ENCODE results near the gene PHF20.
A peak's percentile ranks its signal among the peaks of the same experiment; 100 is the strongest.
"Not testable (repeated sequence)": the region's sequence is repeated elsewhere in the genome, so short reads cannot be mapped to it uniquely, and the experiment has no call there.

PHF20 gene

DNA sequence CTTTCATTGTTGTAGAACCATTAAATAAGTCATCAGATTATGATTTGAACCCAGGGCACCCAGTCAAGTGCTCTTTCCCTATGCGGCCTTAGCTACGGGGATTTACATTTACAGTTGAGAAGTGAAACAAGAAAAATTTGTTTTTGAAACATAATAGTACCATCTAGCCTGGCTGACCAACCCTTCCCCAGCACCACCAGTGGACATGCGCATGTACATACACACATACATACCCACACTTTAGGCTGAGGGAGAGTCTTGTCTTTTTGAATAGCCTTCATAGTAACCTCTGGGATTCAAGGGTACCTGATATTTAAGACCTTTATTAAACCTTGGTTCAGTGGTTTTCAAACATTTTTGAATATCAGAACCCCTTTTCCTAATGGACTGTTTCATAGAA lies 148.7 kb downstream of the PHF20 start:
- no peak for DNase-seq (ENCODE audit: low spot score)

DNA sequence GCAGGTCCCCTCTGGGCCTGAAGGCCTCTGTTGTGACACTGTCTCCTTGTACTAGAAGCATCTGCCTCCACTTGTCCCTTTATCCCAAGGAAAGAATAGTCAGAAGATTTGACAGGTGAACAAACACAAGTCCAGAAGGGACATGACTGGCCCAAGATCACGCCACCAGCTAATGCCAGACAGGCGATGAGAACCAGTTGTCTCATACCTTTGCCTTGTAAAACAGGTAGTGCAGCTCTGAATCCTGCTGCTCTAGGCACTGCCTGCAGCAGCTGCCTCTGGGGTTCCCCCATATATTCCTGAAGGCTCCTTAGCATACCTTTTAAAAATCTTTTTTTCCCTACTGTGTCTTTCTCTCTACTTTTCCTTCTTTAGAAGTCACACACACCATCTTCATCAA lies 157.5 kb downstream of the PHF20 start:
- no peak for DNase-seq (ENCODE audit: low spot score)

DNA sequence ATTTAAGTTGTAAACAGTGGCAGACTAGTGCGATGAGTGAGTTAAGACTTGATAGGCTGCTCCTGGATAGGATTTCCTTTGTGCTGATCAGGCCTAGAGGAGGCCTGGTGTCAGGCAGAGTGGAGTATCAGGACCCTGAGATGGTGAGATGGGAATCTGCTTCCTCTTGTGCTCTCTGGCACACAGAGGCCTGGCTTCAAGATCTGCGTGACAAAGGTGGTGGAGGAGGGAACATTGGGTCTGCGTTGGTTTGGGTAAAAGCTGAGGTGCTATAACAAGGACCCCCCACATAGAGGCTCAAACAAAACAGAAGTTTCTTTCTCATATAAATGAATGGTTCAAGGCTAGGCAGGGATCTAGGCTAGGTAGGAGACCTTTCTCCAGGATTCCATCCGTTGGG lies 162.2 kb downstream of the PHF20 start:
- no peak for DNase-seq (ENCODE audit: low spot score)

GRCh38 chr20:35939264-35939663 lies 167.4 kb downstream of the PHF20 start:
- DNase-seq (ENCODE audit: low spot score), result no peak

- DNase-seq (ENCODE audit: low spot score), result no peak
These were observed 169.8 kb downstream of the PHF20 start for GRCh38 chr20:35941620-35942019.

GRCh38 chr20:35942243-35942642 lies 170.4 kb downstream of the PHF20 start:
- DNase-seq (ENCODE audit: low spot score), result no peak

DNA sequence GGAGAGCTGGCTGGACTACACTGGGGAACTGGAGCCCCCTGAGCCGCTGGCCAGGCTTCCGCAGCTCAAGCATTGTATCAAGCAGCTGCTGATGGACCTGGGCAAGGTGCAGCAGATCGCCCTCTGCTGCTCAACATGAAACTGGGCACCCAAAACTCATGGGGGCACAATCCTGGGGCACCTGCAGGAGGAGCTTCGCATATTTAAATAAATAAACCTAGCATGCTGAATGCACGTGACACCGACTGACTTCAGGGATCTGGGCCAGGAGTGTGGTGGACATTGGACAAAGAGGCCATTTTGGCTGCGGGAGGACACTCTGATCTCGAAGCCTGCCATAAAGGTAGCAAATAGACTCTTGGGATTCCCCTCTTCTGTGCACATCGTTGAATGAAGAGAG lies 175.7 kb downstream of the PHF20 start:
- DNase-seq (ENCODE audit: low spot score), result peak; percentile 57

GRCh38 chr20:35947907-35948306 lies 176.1 kb downstream of the PHF20 start:
- DNase-seq (ENCODE audit: low spot score), result no peak

- no peak for DNase-seq (ENCODE audit: low spot score)
These were observed 178.3 kb downstream of the PHF20 start for GRCh38 chr20:35950093-35950492.

DNA sequence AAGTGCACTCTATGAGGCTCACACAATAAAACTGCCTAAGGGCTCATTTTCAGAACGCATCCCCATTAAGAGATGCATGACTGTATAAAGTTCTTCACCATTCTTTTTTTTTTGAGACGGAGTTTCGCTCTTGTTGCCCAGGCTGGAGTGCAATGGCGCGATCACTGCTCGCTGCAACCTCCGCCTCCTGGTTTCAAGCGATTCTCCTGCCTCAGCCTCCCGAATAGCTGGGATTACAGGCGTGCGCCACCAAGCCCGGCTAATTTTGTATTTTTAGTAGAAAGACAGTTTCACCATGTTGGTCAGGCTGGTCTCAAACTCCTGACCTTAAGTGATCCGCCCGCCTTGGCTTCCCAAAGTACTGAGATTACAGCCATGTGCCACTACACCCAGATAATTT lies 180.3 kb downstream of the PHF20 start:
- not testable (repeated sequence) for DNase-seq (ENCODE audit: low spot score)

DNA sequence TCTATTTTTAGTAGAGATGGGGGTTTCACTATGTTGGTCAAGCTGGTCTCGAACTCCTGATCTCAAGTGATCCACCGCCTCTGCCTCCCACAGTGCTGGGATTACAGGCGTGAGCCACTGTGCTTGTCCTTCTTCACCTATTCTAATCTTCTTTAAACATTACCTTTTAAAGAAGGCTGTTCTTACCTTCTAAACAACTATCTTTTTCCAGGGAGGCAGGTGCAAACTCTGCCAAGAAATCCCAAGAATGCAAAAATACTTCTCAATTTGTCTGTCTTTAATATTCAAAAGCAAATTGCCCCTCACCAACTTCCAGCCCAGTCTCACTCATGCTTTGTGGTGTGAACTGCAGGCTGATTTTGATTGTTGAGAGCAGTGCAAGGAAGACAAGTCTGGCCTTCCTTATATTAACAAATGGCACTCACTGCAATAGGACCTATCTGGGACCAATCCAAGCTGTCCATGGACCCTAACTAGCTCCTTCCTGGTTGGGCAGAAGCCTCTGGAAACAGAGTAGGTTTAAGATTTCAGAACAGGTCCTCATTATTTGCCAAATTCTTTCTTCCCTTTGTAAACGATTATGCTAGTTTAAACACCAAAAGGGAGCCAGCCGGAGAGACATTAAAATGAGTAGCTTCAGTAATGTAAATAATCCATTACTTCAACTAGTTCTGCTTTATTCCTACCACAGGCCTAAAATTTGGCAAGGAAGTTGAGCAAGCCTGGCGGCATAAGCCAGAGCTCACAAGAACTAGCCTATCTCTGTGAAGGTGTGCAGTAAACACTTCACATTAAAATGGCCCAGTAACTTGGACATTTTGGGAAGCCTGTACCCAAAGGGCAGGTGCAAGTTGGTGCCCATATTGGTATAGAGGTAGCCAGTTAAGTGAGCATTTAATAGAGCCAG lies 180.9 kb downstream of the PHF20 start:
- DNase-seq (ENCODE audit: low spot score), result no peak

DNA sequence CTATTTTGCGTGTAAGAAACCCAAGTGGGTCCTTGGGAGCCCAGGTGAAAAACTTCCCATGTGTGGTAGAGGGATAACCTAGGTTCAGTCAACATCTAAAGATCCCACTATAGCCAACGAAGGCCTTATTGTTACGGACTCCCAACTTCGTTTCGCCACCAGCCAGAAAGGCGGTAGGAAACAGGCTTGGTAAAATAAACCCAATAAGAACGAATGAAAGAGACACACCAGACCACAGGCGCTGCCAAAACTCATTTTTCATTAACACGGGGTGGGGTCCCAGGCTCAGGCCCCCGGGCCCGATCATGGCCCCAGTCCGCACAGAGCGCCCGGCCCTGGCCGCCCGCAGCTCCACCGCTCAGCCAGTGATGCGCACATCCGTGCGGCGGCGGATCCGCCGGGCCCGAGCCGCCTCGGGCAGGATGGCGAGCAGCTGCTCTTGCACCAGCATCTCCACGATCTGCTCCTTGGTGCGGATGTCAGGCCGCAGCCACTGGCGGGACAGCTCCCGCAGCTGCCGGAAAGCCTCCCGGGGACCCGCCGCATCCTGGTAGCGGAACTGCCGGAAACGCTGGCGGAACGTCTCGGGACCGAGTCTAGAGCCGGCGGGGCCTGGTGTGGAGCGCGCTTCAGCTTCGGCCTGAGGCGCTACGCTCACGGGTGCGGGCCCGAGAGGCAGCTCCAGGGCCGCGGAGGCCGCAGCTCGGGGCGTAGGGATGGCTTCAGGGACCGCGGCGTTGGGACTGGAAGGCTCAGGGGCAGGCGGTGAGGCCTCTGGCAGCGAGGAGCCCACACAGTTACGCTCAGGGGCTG lies 181.8 kb downstream of the PHF20 start:
- DNase-seq (ENCODE audit: low spot score), result peak; percentile 66

DNA sequence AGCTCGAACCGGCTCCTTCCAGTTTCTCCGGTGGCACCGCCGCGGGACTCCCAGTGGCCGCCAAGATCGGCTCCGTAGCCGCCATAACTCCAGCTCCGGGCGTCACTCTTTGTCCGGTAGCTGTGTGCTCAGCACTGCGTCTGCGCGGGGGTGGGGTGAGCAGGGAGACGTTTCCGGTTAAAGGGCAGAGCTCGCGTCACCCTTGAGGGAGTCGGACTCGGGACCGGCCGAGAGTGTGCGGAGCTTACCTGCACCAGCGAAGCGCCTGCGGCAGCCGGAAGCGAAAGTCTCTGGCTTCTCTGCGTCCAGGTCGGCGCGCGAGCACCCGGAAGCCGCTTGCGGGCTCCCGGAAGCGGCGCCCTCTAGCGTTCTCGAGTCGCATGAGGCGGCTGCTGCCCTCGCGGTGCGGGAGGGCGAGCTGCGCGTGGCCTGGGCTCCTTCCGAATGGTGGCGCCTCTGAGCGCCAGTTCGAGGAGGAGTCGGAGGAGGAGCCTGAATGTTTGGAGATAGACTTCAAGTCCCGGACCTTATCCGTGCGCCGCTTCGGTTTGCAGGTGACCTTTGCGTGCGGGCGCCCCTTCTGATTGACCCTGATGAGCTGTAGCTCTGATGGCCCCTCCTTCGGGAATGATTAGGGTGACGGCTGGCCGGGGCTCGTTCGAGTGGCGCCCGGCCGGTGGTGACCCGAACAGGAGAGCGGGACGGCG lies 182.5 kb downstream of the PHF20 start, which contains the start of gene SCAND1:
SCAND1 (minus strand) TSS at position 303 of the 707 bp plus-strand sequence; CDS start at position 85, 218 bp downstream.
- DNase-seq (ENCODE audit: low spot score), result peak; percentile 95

DNA sequence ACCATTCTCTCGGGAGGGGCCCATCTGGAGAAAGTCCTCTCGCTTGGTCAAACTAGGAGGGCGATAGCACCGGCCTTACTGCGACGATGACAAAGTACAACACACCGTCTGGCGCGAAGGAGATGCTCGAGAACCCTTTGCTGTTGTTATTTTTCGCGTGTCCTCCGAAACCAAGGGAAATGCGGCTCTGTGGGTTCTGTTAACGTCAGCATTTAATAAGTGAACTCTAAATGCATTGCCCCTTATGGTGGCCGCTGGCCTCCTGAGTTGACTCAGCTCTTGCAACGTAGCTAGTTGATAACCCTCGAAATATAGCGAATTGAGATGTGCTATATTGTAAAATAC lies 183.1 kb downstream of the PHF20 start:
- DNase-seq (ENCODE audit: low spot score), result no peak

GRCh38 chr20:35956616-35957015 lies 184.8 kb downstream of the PHF20 start:
- DNase-seq (ENCODE audit: low spot score), result no peak

DNA sequence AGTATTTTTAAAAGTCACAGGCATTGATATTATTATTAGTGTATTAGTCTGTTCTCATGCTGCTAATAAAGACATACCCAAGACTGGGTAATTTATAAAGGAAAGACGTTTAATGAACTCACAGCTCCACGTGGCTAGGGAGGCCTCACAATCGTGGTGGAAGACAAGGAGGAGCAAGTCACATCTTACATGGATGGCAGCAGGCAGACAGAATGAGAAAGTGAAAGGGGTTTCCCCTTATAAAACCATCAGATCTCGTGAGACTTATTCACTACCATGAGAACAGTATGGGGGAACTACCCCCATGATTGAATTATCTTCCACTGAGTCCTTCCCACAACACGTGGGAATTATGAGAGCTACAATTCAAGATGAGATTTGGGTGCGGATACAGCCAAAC lies 187.5 kb downstream of the PHF20 start:
- DNase-seq (ENCODE audit: low spot score), result not testable (repeated sequence)

DNA sequence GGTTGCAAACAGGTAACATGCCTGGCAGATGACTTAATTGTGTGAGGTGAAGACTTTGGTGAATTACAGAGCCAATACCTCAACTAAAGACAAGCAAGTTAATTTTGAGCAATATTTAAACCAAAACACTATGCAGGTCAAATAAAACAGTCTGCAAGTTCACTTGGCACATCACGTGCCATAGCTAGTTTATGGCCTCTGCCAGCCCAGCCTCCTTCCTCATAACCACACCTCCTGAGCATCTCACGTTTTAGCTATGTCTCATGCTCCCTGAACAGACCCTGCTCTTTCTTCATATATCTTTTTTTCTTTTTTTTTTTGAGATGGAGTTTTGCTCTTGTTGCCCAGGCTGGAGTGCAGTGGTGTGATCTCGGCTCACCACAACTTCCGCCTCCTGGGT lies 192.1 kb downstream of the PHF20 start:
- DNase-seq (ENCODE audit: low spot score), result no peak

DNA sequence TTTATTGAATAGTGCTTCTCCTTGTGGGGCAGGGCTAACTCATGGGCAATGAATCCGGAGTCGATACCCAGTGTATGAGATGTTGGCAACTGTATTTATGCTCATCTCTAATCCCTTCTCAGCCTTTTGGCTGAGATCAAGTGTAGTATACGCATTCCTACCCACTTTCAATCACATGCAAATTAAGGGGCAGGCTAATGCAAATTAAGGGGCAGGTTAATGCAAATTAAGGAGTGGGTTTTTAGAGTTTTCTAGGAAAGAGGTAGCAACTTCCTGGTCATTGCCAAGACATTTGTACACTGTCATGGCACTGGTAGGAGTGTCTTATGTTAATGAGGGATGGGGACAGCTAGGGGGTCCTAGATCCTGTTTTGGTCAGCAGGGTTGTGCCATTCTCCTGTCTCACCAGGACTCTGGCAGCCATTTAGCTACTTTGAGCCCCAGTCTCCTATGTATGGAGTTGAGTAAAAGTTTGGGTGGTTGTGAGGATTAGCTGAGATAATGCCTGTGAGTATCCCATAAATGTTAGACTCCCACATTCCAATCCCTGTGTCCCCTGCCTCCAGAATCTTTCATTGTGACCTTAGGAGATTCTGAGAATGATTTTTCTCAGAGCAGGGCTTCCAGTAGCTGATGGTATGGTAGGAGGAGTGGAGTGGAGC lies 196.3 kb downstream of the PHF20 start, which contains the start of gene CNBD2:
CNBD2 (plus strand) TSS at position 612 of the 662 bp plus-strand sequence. CDS start 173 bp downstream, outside the sequence.
- no peak for DNase-seq (ENCODE audit: low spot score)

- no peak for DNase-seq (ENCODE audit: low spot score)
These were observed 197.1 kb downstream of the PHF20 start for GRCh38 chr20:35968930-35969329.

DNA sequence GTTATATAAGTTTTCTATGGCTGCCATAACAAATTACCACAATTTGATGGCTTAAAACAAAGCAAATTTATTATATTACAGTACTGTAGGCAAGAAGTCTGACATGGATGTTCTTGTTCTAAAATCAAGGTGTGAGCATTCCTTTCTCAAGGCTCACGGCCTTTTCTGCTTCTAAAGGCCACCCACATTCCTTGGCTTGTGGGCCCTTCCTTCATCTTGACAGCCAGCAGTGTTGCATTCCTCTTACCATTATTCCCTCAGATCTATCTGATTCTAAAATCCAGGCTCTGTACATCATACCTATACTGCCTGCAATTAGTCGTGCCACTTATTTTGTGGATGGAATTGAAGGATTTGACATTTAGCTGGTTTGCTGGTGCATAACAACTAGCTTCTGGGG lies 200.2 kb downstream of the PHF20 start:
- no peak for DNase-seq (ENCODE audit: low spot score)

DNA sequence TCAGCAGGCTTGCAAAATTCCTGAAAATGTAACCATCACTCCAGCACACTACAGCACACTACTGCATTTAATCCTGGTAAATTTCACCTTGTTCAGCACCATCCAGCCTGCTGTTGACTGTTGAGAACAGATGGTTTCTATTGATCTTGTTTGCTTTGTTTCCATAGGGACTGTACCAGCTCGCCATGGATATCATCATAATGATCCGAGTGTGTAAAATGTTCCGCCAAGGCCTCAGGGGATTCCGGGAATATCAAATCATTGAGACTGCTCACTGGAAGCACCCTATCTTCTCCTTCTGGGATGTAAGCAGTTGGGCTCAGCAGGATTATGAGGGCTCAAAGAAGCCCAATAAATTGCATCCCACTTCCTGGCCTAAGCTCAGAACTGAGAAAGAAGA lies 200.6 kb downstream of the PHF20 start:
- DNase-seq (ENCODE audit: low spot score), result no peak

GRCh38 chr20:35974256-35974655 lies 202.4 kb downstream of the PHF20 start:
- no peak for DNase-seq (ENCODE audit: low spot score)
